Measurements from ENCODE around the gene ZNF385B. TPM values are rescaled to one million over a fixed set of nuclear protein-coding genes. Genes with fewer than 3 reads are reported as not detected.

ZNF385B gene
- total RNA-seq, 1 experiment from 2014 or later, result 9.3 TPM

GRCh38 chr2:179726461-179727180, 134.8 kb downstream of the ZNF385B start:
- Histone ChIP-seq H3K4me2 (ENCODE audit: low read length) (no peak overlapping the region), H3K79me2 (ENCODE audit: insufficient read depth, low read length) (no peaks in the 10 kb centered on the region), H3K27ac (ENCODE audit: low read depth, low read length) (no peak overlapping the region), H3K4me3 (replicated peaks in 1 of 2; ENCODE audit: low read depth in 1 of 2, low read length in 2 of 2) (no peak overlapping the region), H3K27me3 (ENCODE audit: insufficient read depth, low read length) (no peaks in the 10 kb centered on the region), H3K9me3 (ENCODE audit: control insufficient read depth in 1 of 2, insufficient read depth in 1 of 2, low read depth in 1 of 2, low read length in 2 of 2) (no peaks in the 10 kb centered on the region), H3K4me1 (ENCODE audit: control insufficient read depth in 1 of 2, insufficient read depth in 2 of 2, low read length in 2 of 2) (no peaks in the 10 kb centered on the region), H4K20me1 (ENCODE audit: insufficient read depth) (no peaks in the 10 kb centered on the region), H3K9me2 (ENCODE audit: insufficient read depth) (no peaks in the 10 kb centered on the region), H3K36me3 (ENCODE audit: control insufficient read depth in 1 of 2, insufficient read depth in 2 of 2, low read length in 2 of 2) (no peaks in the 10 kb centered on the region), H3K9ac (ENCODE audit: low read length) (no peak overlapping the region), H2AFZ (ENCODE audit: low read depth, low read length, poor library complexity, severe bottlenecking) (no peak overlapping the region)
- intact Hi-C loops (cut with micrococcal nuclease), result no loop called here
- DNase-seq (ENCODE audit: low read depth, low spot score) (no peak), ATAC-seq (no peak)
- ChIA-PET CTCF (no interaction called here), RAD21 (ENCODE audit: low non-redundant PET in 1 of 2, low total read pairs in 2 of 2, uncharacterized antibody in 2 of 2, unreplicated experiment in 2 of 2) (no interaction called here), POLR2A (no interaction called here)
- no TSS peak for BruUV-seq (replicated peaks)
- no peak for TF ChIP-seq CTCF (IDR thresholded peaks at IDR 0.05 in 2 of 3, conservative IDR thresholded peaks at IDR 0.05 in 1 of 3; ENCODE audit: borderline replicate concordance in 1 of 3, insufficient read depth in 1 of 3, low read depth in 2 of 3, low read length in 2 of 3)
- TF ChIP-seq SRF (IDR thresholded peaks at IDR 0.05; ENCODE audit: low read depth), result no peak
- no peak for TF ChIP-seq CBX3 (IDR thresholded peaks at IDR 0.05; ENCODE audit: low read depth)
- no peak for TF ChIP-seq ZFX (IDR thresholded peaks at IDR 0.05)
- TF ChIP-seq ATF3 (IDR thresholded peaks at IDR 0.05), result no peak
- TF ChIP-seq SIN3A (IDR thresholded peaks at IDR 0.05; ENCODE audit: low read depth), result no peak
- no peak for TF ChIP-seq POLR2AphosphoS5 (IDR thresholded peaks at IDR 0.05; ENCODE audit: low read depth, low read length)

- RAD21 ChIA-PET (ENCODE audit: low non-redundant PET in 1 of 2, low total read pairs in 2 of 2, uncharacterized antibody in 2 of 2, unreplicated experiment in 2 of 2), result no interaction called here
- POLR2A ChIA-PET, result no interaction called here
- H2AFZ ChIP-seq (ENCODE audit: low read depth, low read length, poor library complexity, severe bottlenecking), result no peak overlapping the region
- H3K27me3 ChIP-seq (ENCODE audit: insufficient read depth, low read length), result no peaks in the 10 kb centered on the region
- no peaks in the 10 kb centered on the region for H4K20me1 ChIP-seq (ENCODE audit: insufficient read depth)
- H3K9me3 ChIP-seq (ENCODE audit: control insufficient read depth in 1 of 2, insufficient read depth in 1 of 2, low read depth in 1 of 2, low read length in 2 of 2), result no peaks in the 10 kb centered on the region
- H3K4me1 ChIP-seq (ENCODE audit: control insufficient read depth in 1 of 2, insufficient read depth in 2 of 2, low read length in 2 of 2), result no peaks in the 10 kb centered on the region
- no peak overlapping the region for H3K27ac ChIP-seq (ENCODE audit: low read depth, low read length)
- no peaks in the 10 kb centered on the region for H3K36me3 ChIP-seq (ENCODE audit: control insufficient read depth in 1 of 2, insufficient read depth in 2 of 2, low read length in 2 of 2)
- CTCF ChIA-PET, result no interaction called here
- no peaks in the 10 kb centered on the region for H3K79me2 ChIP-seq (ENCODE audit: insufficient read depth, low read length)
- H3K9me2 ChIP-seq (ENCODE audit: insufficient read depth), result no peaks in the 10 kb centered on the region
- no peak for TF ChIP-seq POLR2AphosphoS5 (IDR thresholded peaks at IDR 0.05; ENCODE audit: low read depth, low read length)
- TF ChIP-seq ATF3 (IDR thresholded peaks at IDR 0.05), result no peak
- no peak for TF ChIP-seq RAD21 (IDR thresholded peaks at IDR 0.05; ENCODE audit: low read depth)
- no peak for TF ChIP-seq SRF (IDR thresholded peaks at IDR 0.05; ENCODE audit: low read depth)
- TF ChIP-seq EGR1 (IDR thresholded peaks at IDR 0.05; ENCODE audit: low read depth), result no peak
- no peak for TF ChIP-seq CBX3 (IDR thresholded peaks at IDR 0.05; ENCODE audit: low read depth)
- DNase-seq (ENCODE audit: low read depth, low spot score), result no peak
- intact Hi-C loops (cut with micrococcal nuclease), result no loop called here
- no peak overlapping the region for H3K4me3 ChIP-seq (replicated peaks in 1 of 2; ENCODE audit: low read depth in 1 of 2, low read length in 2 of 2)
- H3K4me2 ChIP-seq (ENCODE audit: low read length), result no peak overlapping the region
- no peak for ATAC-seq
- H3K9ac ChIP-seq (ENCODE audit: low read length), result no peak overlapping the region
- no TSS peak for BruUV-seq (replicated peaks)
Observed at GRCh38 chr2:179724403-179724802, 137.0 kb downstream of the ZNF385B start.

Data from HCT116 (cell line).